ENCODE measurements around the gene FUT3.

DNA sequence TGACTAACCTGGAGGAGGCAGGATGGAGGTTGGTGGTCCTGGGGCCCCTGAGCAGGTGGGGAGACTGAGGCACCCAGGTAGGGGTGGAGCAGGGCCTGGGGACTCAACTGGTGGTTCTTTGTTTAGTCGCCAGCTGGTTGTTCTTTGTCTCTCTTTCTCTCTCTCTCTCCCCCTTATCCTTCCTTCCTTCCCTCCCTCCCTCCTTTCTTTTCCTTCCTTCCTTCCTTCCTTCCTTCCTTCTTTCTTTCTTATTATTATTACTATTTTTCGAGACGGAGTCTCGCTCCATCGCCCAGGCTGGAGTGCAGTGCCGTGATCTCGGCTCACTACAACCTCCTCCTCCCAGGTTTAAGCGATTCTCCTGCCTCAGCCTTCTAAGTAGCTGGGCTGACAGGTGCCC is 53.0 kb downstream of the FUT3 start:
- TF ChIP-seq, protein P1, sequence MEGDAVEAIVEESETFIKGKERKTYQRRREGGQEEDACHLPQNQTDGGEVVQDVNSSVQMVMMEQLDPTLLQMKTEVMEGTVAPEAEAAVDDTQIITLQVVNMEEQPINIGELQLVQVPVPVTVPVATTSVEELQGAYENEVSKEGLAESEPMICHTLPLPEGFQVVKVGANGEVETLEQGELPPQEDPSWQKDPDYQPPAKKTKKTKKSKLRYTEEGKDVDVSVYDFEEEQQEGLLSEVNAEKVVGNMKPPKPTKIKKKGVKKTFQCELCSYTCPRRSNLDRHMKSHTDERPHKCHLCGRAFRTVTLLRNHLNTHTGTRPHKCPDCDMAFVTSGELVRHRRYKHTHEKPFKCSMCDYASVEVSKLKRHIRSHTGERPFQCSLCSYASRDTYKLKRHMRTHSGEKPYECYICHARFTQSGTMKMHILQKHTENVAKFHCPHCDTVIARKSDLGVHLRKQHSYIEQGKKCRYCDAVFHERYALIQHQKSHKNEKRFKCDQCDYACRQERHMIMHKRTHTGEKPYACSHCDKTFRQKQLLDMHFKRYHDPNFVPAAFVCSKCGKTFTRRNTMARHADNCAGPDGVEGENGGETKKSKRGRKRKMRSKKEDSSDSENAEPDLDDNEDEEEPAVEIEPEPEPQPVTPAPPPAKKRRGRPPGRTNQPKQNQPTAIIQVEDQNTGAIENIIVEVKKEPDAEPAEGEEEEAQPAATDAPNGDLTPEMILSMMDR (IDR thresholded peaks at IDR 0.05), result no peak
- no peak for TF ChIP-seq POLR2A (IDR thresholded peaks at IDR 0.05)

Data from adrenal gland (tissue), 5 donors.